Esophagus squamous epithelium (tissue), 5 donors: Measurements from ENCODE around the gene ARFIP1. TPM values are rescaled to one million over a fixed set of nuclear protein-coding genes. Genes with fewer than 3 reads are reported as not detected.

ENCODE experiments used
- DNase-seq: peaks from one replicate; lab custom pipeline; 2025; lab: John Stamatoyannopoulos, UW
- H3K27ac ChIP-seq, 4 donors: fragments of 200-600 bp; sonication (generic); one replicate each; pipeline ENCODE4 v1.5.1; 2016 to 2019; ENCODE audit warnings: mild to moderate bottlenecking in 1 of 4
- H3K27me3 ChIP-seq, 4 donors: fragments of 200-600 bp; sonication (generic); 1 replicate in 3 of 4; 2 replicates in 1 of 4; pipeline versions ENCODE4 v1.5.1 to v1.6.0; 2017 to 2021; ENCODE audit warnings: antibody characterized with exemption in 1 of 4
- H3K36me3 ChIP-seq, 3 donors: fragments of 200-600 bp; sonication (generic); one replicate each; pipeline ENCODE4 v1.5.1; 2016 to 2019
- H3K4me1 ChIP-seq, 3 donors: fragments of 200-600 bp; sonication (generic); one replicate each; pipeline ENCODE4 v1.5.1; 2017 to 2019
- H3K4me3 ChIP-seq, 4 donors: fragments of 200-600 bp; sonication (generic); 1 replicate in 3 of 4; 2 replicates in 1 of 4; pipeline ENCODE4 v1.5.1; 2016 to 2019; ENCODE audit warnings: mild to moderate bottlenecking in 2 of 4, moderate library complexity in 1 of 4
- H3K9me3 ChIP-seq, 3 donors: fragments of 200-600 bp; sonication (generic); one replicate each; pipeline ENCODE4 v1.5.1; 2016 to 2019
- POLR2A ChIP-seq, 4 donors: fragments of 450-650 bp; IDR thresholded peaks; one replicate each; pipeline ENCODE4 v1.6.1; 2017; ENCODE audit warnings: antibody characterized with exemption in 4 of 4, mild to moderate bottlenecking in 4 of 4, moderate library complexity in 3 of 4
- WGBS, 2 donors: methylation state at CpG; one replicate each; pipeline ENCODE4 v1.1.5; 2018; 5-methylcytosine and 5-hydroxymethylcytosine counted together
- intact Hi-C: fragments of 100-400 bp; cut with DNase I; formaldehyde crosslinking; loops from one replicate; pipeline ENCODE4 v1.15.0; 2022
- total RNA-seq, 4 donors: library from RNA; depleted of rRNA; stranded (reverse); fragments of >200 nt; gene quantifications; one replicate each; pipeline ENCODE4 v1.1.0, GENCODE V29; 2016
- TF ChIP-seq, protein P1 (sequence below), 6 experiments: fragments of 450-650 bp in 4 of 6; fragments of 200-600 bp in 2 of 6; sonication (generic) in 2 of 6; IDR thresholded peaks; one replicate each; pipeline ENCODE4 v1.5.1; 2016 to 2019; ENCODE audit warnings: antibody characterized with exemption in 6 of 6, mild to moderate bottlenecking in 4 of 6, moderate library complexity in 4 of 6
- donor health status: DM: yes; HTN: yes; CAD: no.

Gene ARFIP1
- total RNA-seq, 4 donors from 2014 or later, result 21.7 to 34.3 (median 28.0) TPM

DNA sequence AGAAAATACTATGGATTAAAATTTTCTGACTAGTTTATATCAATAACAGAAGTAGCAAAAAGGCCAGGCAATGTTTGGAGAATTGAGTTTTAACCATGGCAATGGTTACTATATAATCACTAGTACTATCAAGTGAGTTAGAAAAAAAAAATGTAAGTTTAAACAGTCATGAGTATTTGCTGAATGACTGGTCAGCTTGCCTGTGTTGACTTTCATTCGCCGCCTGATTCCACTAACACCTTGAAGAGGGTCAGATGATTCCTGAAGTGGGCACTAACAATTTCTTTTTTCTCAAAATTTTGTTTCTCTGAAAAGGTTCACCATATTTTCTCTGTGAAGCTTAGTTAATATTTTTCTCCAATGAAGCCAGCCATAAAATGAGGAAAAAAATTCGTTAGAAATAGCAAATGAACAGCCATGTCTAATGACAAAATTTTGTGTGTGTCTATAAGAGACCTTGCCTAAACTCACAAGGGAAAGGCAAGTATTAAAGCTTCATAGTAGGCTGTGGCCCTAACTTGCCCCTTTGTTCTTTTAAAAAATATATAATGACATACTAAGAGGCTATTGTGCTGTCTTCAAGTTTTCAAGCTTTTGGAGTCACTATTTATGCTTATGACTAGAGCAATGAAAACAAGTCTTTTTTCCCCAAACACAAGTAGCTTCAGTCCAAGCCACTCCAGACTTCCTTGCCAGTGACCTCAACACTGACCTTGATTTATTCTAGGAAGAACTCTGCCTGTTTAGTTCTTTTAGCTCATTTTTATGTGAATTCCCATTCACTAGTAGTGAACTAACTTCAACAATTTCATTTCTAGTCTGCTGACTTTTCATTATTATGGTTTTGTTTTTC is 138.0 kb downstream of the ARFIP1 start:
- no peaks in the 10 kb centered on the region for H3K27me3 ChIP-seq
- no peak for DNase-seq
- H3K4me1 ChIP-seq, result no peaks in the 10 kb centered on the region
- H3K27ac ChIP-seq, result no peak overlapping the region
- H3K9me3 ChIP-seq, result peaks cover 0 to 8% (median 7%) of the 10 kb centered on the region in 3 donors
- WGBS, 2 donors, result 89 to 90% methylated on average over 3 of the region's 3 CpGs
- H3K4me3 ChIP-seq, result no peak overlapping the region
- H3K36me3 ChIP-seq, result peaks cover 0 to 14% (median 0%) of the 10 kb centered on the region in 3 donors
- TF ChIP-seq, protein P1, sequence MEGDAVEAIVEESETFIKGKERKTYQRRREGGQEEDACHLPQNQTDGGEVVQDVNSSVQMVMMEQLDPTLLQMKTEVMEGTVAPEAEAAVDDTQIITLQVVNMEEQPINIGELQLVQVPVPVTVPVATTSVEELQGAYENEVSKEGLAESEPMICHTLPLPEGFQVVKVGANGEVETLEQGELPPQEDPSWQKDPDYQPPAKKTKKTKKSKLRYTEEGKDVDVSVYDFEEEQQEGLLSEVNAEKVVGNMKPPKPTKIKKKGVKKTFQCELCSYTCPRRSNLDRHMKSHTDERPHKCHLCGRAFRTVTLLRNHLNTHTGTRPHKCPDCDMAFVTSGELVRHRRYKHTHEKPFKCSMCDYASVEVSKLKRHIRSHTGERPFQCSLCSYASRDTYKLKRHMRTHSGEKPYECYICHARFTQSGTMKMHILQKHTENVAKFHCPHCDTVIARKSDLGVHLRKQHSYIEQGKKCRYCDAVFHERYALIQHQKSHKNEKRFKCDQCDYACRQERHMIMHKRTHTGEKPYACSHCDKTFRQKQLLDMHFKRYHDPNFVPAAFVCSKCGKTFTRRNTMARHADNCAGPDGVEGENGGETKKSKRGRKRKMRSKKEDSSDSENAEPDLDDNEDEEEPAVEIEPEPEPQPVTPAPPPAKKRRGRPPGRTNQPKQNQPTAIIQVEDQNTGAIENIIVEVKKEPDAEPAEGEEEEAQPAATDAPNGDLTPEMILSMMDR (IDR thresholded peaks at IDR 0.05), result no peak
- TF ChIP-seq POLR2A (IDR thresholded peaks at IDR 0.05), result no peak
- intact Hi-C loops, result no loop called here

DNA sequence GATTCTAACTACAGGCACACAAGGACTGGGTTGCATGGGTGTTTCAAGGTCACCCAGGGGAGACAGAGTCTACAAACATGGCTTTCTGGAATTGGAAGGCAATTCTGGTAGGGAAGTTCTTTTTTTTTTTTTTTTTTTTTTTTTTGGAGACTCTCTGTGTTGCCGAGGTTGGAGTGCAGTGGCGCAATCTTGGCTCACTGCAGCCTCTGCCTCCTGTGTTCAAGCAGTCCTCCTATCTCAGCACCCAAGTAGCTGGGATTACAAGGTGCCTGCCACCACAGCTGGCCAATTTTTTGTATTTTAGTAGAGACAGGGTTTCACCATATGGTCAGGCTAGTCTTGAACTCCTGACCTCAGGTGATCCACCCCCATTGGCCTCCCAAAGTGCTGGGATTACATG is 140.1 kb downstream of the ARFIP1 start:
- Histone ChIP-seq H3K4me3 (no peak overlapping the region), H3K27me3 (no peaks in the 10 kb centered on the region), H3K27ac (no peak overlapping the region), H3K36me3 (peaks cover 0 to 14% (median 0%) of the 10 kb centered on the region in 3 donors), H3K9me3 (peaks cover 0 to 8% (median 7%) of the 10 kb centered on the region in 3 donors), H3K4me1 (no peaks in the 10 kb centered on the region)
- WGBS, 2 donors, result 92 to 95% methylated on average over 2 of the region's 2 CpGs
- DNase-seq, result no peak
- intact Hi-C loops, result no loop called here
- TF ChIP-seq, protein P1 (IDR thresholded peaks at IDR 0.05), result no peak
- TF ChIP-seq POLR2A (IDR thresholded peaks at IDR 0.05), result no peak

DNA sequence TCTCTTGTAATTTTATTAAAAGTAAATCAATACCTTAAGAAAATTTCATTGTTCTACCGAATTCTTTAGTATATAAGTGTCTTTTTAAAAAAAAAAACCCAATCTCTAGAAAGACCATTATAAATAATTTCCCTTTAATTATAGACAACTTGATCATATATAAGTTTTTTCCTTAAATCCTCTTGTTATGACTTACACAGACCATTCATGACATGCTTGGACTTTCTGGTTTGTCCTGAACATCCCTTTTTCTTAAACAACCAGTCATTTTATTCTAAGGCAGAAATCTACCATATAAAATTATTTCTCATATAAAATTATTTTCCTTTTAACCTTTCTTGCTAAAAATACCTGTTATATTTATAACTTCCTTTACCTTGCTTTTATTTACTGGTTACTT is 141.0 kb downstream of the ARFIP1 start:
- 49 to 52% methylated on average over 1 of the region's 1 CpG for WGBS, 2 donors
- no peaks in the 10 kb centered on the region for H3K4me1 ChIP-seq
- H3K36me3 ChIP-seq, result peaks cover 0 to 14% (median 0%) of the 10 kb centered on the region in 3 donors
- H3K27me3 ChIP-seq, result no peaks in the 10 kb centered on the region
- intact Hi-C loops, result no loop called here
- TF ChIP-seq, protein P1 (IDR thresholded peaks at IDR 0.05), result no peak
- no peak for TF ChIP-seq POLR2A (IDR thresholded peaks at IDR 0.05)
- H3K4me3 ChIP-seq, result no peak overlapping the region
- H3K27ac ChIP-seq, result no peak overlapping the region
- DNase-seq, result no peak
- H3K9me3 ChIP-seq, result peaks cover 0 to 8% (median 7%) of the 10 kb centered on the region in 3 donors

DNA sequence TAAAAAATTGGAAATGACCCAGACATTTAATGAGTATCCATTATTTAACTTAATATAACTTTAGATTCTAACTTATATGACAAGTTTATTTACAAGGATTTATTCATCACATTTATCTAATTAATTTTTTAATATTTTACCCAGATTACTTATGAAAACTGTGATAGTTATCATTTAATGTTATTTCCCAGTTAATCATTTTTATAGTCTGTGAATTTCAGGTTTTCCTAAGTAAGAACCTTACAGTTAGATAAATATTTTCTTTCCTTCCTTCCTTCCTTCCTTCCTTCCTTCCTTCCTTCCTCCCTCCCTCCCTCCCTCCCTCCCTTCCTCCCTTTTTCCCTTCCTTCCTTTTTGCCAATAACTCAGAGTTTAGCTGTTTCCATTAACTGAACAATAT is 141.5 kb downstream of the ARFIP1 start:
- Histone ChIP-seq H3K9me3 (peaks cover 0 to 8% (median 7%) of the 10 kb centered on the region in 3 donors), H3K4me3 (no peak overlapping the region), H3K4me1 (no peaks in the 10 kb centered on the region), H3K27ac (no peak overlapping the region), H3K36me3 (peaks cover 0 to 14% (median 0%) of the 10 kb centered on the region in 3 donors), H3K27me3 (no peaks in the 10 kb centered on the region)
- no peak for DNase-seq
- no peak for TF ChIP-seq POLR2A (IDR thresholded peaks at IDR 0.05)
- TF ChIP-seq, protein P1 (IDR thresholded peaks at IDR 0.05), result no peak
- intact Hi-C loops, result no loop called here

DNA sequence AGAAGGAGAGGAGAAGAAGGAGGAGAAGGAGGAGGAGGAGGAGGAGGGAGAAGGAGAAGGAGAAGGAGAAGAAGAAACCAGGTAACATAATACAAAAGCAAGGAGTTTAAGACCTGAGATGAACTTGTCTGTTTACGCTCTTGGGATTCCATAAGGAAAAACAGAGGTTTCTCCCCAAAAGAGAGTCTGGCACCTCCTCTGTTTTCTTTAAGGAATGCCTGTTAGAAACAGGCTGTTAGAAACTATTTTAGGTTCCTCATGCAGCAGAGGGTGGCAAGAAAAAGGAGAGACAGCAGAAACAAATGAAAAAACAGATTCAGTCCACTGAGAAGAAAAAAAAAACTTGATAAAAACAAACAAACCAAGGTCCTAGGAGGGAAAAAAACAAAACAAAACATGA is 146.1 kb downstream of the ARFIP1 start:
- Histone ChIP-seq H3K27ac (no peak overlapping the region), H3K36me3 (no peaks in the 10 kb centered on the region), H3K9me3 (no peaks in the 10 kb centered on the region), H3K4me1 (no peaks in the 10 kb centered on the region), H3K4me3 (no peak overlapping the region), H3K27me3 (no peaks in the 10 kb centered on the region)
- 93 to 95% methylated on average over 1 of the region's 1 CpG for WGBS, 2 donors
- TF ChIP-seq, protein P1 (IDR thresholded peaks at IDR 0.05), result no peak
- no peak for TF ChIP-seq POLR2A (IDR thresholded peaks at IDR 0.05)
- DNase-seq, result no peak
- intact Hi-C loops, result no loop called here
